Left forelimb (tissue), 1 donor: ENCODE data around the gene CYGB.

ENCODE experiments used
- DNase-seq: peaks from one replicate; pipeline ENCODE4 v3.0.0-alpha.2; 2018; ENCODE audit warnings: low spot score

CYGB gene

GRCh38 chr17:76479515-76480060, 57.9 kb downstream of the CYGB start:
- no peak for DNase-seq

GRCh38 chr17:76478730-76479514, 58.6 kb downstream of the CYGB start:
- no peak for DNase-seq

- DNase-seq: no peak
These were observed 59.4 kb downstream of the CYGB start for GRCh38 chr17:76478097-76478496.

GRCh38 chr17:76477576-76477975, 59.9 kb downstream of the CYGB start:
- no peak for DNase-seq
